Progenitor cell of endocrine pancreas (in vitro differentiated cells): ENCODE data around the gene SORT1. TPM values are rescaled to one million over a fixed set of nuclear protein-coding genes. Genes with fewer than 3 reads are reported as not detected.

Experiments
- DNase-seq: peaks from one replicate; pipeline ENCODE4 v3.0.0; 2021; ENCODE audit warnings: low spot score; ENCODE audit not compliant: unreplicated experiment
- H3K27ac Mint-ChIP-seq: 2 replicates; pipeline ENCODE4 v1.8.0; 2021; ENCODE audit warnings: mild to moderate bottlenecking, moderate library complexity, mixed read lengths
- H3K27me3 Mint-ChIP-seq: 2 replicates; pipeline ENCODE4 v1.8.0; 2021; ENCODE audit warnings: mixed read lengths
- H3K36me3 Mint-ChIP-seq: 2 replicates; pipeline ENCODE4 v1.8.0; 2022; ENCODE audit warnings: mixed read lengths; ENCODE audit not compliant: insufficient read depth
- H3K4me1 Mint-ChIP-seq: 2 replicates; pipeline ENCODE4 v1.8.0; 2021; ENCODE audit warnings: low read depth, mixed read lengths
- H3K4me3 Mint-ChIP-seq: 2 replicates; pipeline ENCODE4 v1.8.0; 2021; ENCODE audit warnings: low read depth, mild to moderate bottlenecking, moderate library complexity, mixed read lengths
- H3K9me3 Mint-ChIP-seq: 2 replicates; pipeline ENCODE4 v1.8.0; 2021; ENCODE audit warnings: low read depth, mixed read lengths
- CTCF ChIP-seq: fragments of 200-600 bp; sonication (generic); IDR thresholded peaks from one replicate; pipeline ENCODE4 v1.5.0; 2021; ENCODE audit warnings: antibody characterized with exemption, mild to moderate bottlenecking; ENCODE audit not compliant: unreplicated experiment
- total RNA-seq: library from RNA; stranded (reverse); gene quantifications from 2 replicates; pipeline ENCODE4 v1.2.1, GENCODE V29; 2021

SORT1 gene
- total RNA-seq, 1 donor from 2014 or later = 110 TPM

DNA sequence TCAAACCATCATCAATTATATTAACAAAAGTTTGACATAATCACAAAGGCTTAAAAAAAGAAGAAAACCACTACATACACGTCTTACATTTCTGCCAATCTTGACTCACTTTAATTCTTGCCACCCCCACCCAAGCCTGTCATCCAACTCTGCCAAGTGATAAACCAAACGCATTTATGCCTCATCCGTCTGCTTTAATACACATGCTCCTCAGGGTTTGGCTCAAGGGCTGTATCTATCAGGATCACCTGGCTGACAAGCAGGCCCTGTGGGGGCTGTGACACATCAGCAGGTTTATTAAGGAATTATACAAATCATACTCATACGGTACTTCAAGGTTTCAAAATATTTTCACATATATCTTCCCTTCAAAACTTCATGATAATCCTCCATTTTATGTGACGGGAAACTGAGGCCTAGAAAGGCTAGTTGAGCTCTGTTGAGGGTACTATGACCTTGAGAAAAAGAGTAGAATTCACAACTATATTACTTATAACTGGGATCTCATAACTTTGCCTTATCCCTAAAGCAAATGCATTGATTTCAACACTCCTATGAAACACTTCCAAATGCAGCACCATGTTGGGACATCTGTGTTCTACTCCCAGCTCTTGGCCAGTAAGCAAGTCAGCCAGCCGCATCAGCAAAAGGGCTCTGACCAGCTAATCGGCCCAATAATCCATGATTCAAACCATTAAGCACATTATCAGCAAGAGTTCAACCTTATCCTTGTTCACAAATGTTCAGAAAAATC lies 8.7 kb downstream of the SORT1 start:
- Mint-ChIP-seq H3K4me3 (no peak overlapping the region), H3K4me1 (peaks cover 33% of the 10 kb centered on the region), H3K27ac (peak overlapping the region; percentile 13), H3K9me3 (no peaks in the 10 kb centered on the region), H3K27me3 (no peaks in the 10 kb centered on the region), H3K36me3 (peaks cover 4% of the 10 kb centered on the region)
- no peak for DNase-seq
- TF ChIP-seq CTCF = no peak

GRCh38 chr1:109388208-109388711 lies 9.5 kb downstream of the SORT1 start:
- TF ChIP-seq CTCF = no peak
- peaks cover 33% of the 10 kb centered on the region for H3K4me1 Mint-ChIP-seq
- no peaks in the 10 kb centered on the region for H3K9me3 Mint-ChIP-seq
- peaks cover 4% of the 10 kb centered on the region for H3K36me3 Mint-ChIP-seq
- no peak for DNase-seq
- H3K4me3 Mint-ChIP-seq = no peak overlapping the region
- H3K27ac Mint-ChIP-seq = peak overlapping the region; percentile 42
- H3K27me3 Mint-ChIP-seq = no peaks in the 10 kb centered on the region

DNA sequence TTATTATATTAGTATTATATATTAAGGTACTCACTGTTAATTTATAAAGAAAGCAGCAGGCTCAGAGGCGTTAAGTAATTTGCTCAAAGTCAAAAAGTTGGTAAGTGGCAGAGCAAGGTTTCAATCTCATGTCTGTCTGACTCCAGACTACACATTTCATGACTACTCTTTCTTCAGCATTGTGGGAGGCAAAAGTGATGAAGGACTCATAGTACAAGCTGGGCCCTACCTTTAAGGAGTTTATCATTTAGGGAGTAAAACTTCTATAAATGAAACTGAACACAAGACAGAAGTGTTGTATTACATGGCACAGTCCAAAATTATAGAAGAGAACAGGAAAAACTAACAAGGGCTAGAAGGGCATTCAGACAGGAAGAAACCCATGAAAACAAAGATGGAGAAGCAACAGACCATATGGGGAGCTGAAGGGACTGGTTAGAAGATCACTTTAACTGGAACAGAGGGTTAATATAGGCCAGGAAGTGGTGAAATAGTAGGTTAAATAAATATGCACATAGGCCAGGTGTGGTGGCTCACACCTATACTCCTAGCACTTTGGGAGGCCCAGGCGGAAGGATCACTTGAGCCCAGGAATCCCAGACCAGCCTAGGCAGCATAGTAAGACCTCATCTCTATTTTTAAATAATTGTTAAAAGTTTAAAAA lies 11.5 kb downstream of the SORT1 start:
- Mint-ChIP-seq H3K4me3 (no peak overlapping the region), H3K4me1 (peaks cover 22% of the 10 kb centered on the region), H3K9me3 (no peaks in the 10 kb centered on the region), H3K27ac (peak overlapping the region; percentile 12), H3K36me3 (peaks cover 4% of the 10 kb centered on the region), H3K27me3 (no peaks in the 10 kb centered on the region)
- no peak for TF ChIP-seq CTCF
- no peak for DNase-seq

DNA sequence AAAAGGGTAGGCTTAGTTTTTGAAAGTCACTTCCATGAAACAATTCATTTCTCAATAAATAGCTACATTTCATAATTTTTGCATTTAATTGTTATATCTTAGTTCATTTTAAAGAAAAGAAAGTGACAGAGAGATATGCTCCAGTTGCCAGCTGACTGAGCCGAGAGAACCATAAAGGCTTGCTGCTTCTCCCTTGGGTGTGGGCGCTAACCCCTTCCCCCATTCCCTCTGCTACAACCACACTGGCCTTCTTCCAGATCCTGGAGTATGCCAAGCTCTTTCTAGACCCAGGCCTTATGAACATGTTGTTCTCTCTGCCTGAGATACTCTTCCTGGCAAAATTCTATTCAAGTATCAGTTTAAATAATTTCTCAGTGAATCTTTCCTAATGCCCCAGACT lies 12.3 kb downstream of the SORT1 start:
- H3K36me3 Mint-ChIP-seq = peaks cover 4% of the 10 kb centered on the region
- no peaks in the 10 kb centered on the region for H3K27me3 Mint-ChIP-seq
- DNase-seq = no peak
- no peak for TF ChIP-seq CTCF
- no peaks in the 10 kb centered on the region for H3K9me3 Mint-ChIP-seq
- no peak overlapping the region for H3K4me3 Mint-ChIP-seq
- peaks cover 20% of the 10 kb centered on the region for H3K4me1 Mint-ChIP-seq
- H3K27ac Mint-ChIP-seq = peak overlapping the region; percentile 19

GRCh38 chr1:109383854-109384253 lies 13.9 kb downstream of the SORT1 start:
- Mint-ChIP-seq H3K4me3 (no peak overlapping the region), H3K27me3 (no peaks in the 10 kb centered on the region), H3K4me1 (peaks cover 16% of the 10 kb centered on the region), H3K36me3 (no peaks in the 10 kb centered on the region), H3K9me3 (no peaks in the 10 kb centered on the region), H3K27ac (peak overlapping the region; percentile 91)
- TF ChIP-seq CTCF = no peak
- DNase-seq = no peak
